ENCODE results near the gene IDH3B. TPM values are rescaled to one million over a fixed set of nuclear protein-coding genes. Genes with fewer than 3 reads are reported as not detected.
"Not testable (repeated sequence)": the region's sequence is repeated elsewhere in the genome, so short reads cannot be mapped to it uniquely, and the experiment has no call there.

IDH3B gene
- total RNA-seq, 1 experiment from 2014 or later, result 174 TPM

DNA sequence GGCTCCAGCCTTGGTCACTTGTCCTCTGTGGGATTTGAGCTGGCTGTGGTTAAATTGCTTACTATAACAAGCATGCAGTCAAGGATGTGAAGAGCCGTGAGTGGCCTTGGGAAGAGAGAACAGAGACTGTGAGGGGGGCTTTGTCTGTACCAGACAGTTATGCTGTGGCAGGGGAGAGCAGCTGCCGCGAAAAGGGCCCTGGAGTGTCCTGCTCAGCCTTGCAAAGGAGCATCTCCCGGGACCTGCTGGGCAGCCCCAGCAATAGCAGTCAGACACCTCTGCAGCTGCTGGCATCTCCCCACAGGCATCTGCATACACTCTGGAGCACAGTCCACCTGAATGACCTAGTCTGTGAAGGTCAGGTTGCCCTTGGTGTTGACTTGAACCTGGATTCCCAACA lies 34.9 kb upstream of the IDH3B start:
- DNase-seq, result peak; percentile 22
- Histone ChIP-seq H3K4me3 (ENCODE audit: insufficient read depth, low read depth, low read length) (no peak overlapping the region), H3K27me3 (ENCODE audit: control insufficient read depth, insufficient read depth, low read length) (peaks cover 83% of the 10 kb centered on the region), H3K36me3 (replicated peaks; ENCODE audit: control insufficient read depth, insufficient read depth, low read length) (no peaks in the 10 kb centered on the region)

DNA sequence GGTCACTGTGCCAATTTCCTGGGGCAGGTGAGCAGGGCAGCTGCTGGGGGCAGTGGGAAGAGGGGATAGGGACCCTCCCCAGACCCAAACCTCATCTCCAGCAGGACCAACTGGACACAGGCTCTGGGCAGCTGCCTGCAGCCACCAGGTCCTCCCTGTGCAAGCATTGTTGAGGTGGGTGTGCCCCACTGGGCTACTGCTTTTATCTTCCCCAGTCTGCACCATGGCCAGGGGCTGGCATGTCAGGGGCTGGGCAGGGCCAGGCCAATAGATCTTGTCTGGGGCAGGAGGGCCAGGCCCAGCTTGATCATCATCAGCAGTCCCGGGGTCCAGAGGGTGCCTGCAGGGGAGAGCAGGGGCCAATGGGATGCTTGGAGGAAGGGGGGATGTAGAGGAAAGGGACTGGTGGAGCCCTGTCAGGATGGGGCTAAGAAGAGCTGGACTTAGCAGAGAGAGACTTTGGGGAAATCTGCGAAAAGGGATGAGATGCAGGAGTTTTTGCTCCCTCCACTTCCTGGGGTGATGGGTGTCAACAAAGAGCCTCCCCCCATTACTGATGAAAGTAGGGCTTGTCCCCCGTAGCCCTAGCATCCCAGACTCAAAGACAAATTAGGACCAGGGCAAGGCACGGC lies 34.3 kb upstream of the IDH3B start:
- Histone ChIP-seq H3K27me3 (ENCODE audit: control insufficient read depth, insufficient read depth, low read length) (peaks cover 85% of the 10 kb centered on the region), H3K4me3 (ENCODE audit: insufficient read depth, low read depth, low read length) (no peak overlapping the region), H3K36me3 (replicated peaks; ENCODE audit: control insufficient read depth, insufficient read depth, low read length) (no peaks in the 10 kb centered on the region)
- peak; percentile 15 for DNase-seq

DNA sequence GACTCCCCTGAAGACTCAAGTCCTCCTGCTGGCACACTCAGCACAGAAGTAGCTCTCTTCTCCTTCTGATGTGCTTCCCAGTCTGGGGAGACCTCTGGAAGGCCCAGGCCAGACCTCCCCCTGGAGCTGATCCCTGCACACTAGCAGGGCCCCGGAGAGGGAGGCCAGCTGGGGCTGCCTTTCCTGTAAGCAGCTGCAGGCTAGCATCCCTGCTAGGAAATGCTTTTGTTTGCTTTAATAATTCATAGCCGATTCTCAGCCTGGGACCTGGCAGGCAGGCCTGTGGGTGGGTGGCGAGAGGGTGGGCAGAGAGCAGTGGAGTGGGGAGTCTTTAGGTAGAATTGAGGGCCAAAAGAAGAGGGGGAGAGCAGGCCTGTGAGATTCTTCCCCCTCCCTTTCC lies 33.8 kb upstream of the IDH3B start:
- H3K27me3 ChIP-seq (ENCODE audit: control insufficient read depth, insufficient read depth, low read length), result peaks cover 85% of the 10 kb centered on the region
- no peak overlapping the region for H3K4me3 ChIP-seq (ENCODE audit: insufficient read depth, low read depth, low read length)
- no peaks in the 10 kb centered on the region for H3K36me3 ChIP-seq (replicated peaks; ENCODE audit: control insufficient read depth, insufficient read depth, low read length)
- DNase-seq, result peak; percentile 30

DNA sequence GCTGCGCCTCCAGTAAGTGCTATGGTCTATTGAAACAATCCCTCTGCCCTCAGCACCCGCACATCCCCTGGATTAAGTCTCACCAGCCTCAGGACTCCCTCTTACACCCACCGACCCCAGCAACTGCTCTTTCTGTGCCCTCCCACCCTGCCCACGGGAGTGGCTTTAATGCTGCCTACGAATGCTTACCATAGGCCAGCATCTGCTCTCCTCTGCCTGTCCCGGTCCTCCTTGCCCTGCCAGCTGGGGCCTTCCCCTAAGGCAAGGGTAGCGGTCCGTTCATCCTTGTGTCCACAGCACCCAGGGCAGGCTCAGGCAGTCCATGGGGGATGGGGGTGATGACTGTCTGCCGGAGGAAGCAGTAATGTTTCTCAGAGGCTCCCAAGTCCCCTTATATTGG lies 32.6 kb upstream of the IDH3B start:
- Histone ChIP-seq H3K36me3 (replicated peaks; ENCODE audit: control insufficient read depth, insufficient read depth, low read length) (no peaks in the 10 kb centered on the region), H3K4me3 (ENCODE audit: insufficient read depth, low read depth, low read length) (no peak overlapping the region), H3K27me3 (ENCODE audit: control insufficient read depth, insufficient read depth, low read length) (peaks cover 86% of the 10 kb centered on the region)

DNA sequence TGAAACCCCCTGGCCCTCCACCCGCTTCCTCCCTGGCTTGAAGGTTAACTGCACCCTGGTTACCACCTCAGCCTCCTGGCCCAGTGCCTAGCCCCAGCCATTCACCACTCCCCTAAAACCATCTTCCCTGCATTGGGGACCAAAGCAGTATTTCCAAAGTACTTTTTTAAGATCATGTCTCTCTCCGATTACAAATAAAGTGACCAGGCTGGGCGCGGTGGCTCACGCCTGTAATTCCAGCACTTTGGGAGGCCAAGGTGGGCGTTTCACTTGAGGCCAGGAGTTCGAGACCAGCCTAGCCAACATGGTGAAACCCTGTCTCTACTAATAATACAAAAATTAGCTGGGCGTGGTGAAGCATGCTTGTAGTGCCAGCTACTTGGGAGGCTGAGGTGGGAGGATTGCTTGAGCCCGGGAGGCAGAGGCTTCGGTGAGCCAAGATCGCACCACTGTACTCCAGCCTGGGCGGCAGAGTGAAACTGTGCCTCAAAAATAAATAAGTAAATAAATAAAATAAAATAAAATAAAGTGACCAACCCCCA lies 32.0 kb upstream of the IDH3B start:
- not testable (repeated sequence) for H3K4me3 ChIP-seq (ENCODE audit: insufficient read depth, low read depth, low read length); H3K36me3 ChIP-seq (replicated peaks; ENCODE audit: control insufficient read depth, insufficient read depth, low read length); DNase-seq
- peaks cover 86% of the 10 kb centered on the region for H3K27me3 ChIP-seq (ENCODE audit: control insufficient read depth, insufficient read depth, low read length)

More for the DNA sequence above, 32.6 kb upstream of the IDH3B start:
- DNase-seq, result peak; percentile 12

DNA sequence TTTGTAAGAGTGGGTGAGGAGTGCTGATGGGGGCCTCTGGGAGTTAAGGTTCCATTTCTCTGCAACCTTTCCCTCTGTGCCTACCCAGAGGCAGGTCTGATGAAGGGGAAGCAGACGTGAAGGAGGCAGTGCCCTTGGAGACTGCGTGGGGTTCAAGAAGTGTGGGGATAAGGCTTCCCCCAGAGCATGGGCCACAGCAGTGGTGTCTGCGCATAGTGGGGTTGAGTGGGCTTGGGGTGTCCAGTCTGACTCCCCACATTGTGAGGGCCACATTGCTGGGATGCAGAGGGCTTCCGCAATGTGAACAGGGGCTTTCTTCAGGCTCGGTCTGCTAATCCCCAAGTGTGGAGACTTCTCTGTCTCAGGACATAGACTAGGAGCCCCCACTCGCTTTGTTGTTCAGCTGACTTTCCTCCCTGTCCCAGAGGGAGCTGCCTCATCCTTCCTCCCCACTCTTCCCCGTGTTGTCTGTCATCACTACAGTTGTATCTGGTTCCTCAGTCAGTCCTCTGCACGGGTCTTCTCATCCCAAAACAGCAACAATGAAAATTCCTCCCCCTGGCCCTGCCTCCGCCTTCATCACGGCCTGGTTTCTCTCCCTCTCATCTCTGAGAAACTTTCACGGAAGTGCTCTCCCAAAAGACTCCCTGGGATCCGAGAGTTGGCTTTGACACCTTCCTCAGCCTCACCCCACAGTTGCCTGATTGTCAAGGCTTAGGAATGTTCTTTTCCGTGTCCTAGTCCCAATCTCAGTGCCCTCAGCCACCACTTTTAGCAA lies 31.4 kb upstream of the IDH3B start:
- peak; percentile 35 for DNase-seq
- H3K27me3 ChIP-seq (ENCODE audit: control insufficient read depth, insufficient read depth, low read length), result peaks cover 87% of the 10 kb centered on the region
- no peak overlapping the region for H3K4me3 ChIP-seq (ENCODE audit: insufficient read depth, low read depth, low read length)

DNA sequence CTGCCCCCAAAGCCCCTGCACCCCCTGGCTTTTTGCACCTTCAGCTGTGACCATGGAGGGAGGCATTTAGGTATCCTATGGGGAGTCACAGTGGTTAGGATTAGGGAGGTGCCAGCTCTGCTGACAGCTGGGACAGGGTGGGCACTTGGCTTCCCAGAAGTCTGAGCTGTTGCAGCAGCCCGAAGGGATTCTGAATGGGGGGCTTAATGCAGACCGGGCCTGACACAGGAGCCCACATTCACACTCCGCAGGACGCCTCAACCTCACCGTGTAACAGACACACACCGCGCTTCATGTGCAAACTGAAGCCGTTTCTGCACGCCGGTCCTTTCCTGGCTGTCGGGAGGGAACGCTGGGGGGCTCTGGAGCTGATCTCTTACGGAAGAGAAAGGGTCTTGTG lies 30.5 kb upstream of the IDH3B start:
- Histone ChIP-seq H3K27me3 (ENCODE audit: control insufficient read depth, insufficient read depth, low read length) (peaks cover 87% of the 10 kb centered on the region), H3K4me3 (ENCODE audit: insufficient read depth, low read depth, low read length) (no peak overlapping the region), H3K36me3 (replicated peaks; ENCODE audit: control insufficient read depth, insufficient read depth, low read length) (no peaks in the 10 kb centered on the region)
- DNase-seq, result no peak

More for the DNA sequence above, 31.4 kb upstream of the IDH3B start:
- no peaks in the 10 kb centered on the region for H3K36me3 ChIP-seq (replicated peaks; ENCODE audit: control insufficient read depth, insufficient read depth, low read length)

DNA sequence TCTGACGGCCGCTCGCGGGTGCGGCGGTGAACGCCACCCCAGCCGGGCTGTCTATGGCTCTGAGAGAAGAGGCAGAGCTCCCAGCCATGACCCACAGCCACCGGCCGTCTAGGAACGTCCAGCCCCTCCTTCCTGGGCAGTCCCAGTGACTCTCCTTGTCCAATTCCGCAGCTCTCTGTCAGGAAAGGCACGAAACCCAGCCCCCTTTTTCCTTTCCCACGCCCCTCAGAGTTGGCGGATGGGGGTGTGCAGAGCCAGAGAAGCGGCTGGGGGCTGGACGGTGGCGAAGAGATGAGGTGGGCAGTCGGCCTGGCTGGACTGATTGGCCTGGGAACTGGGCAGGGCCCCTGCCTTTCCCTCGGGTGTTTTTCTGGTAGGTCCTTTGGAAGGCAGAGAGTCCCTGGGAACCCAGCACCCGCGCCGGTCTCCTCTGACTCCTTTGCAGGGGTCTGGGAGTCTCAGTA lies 30.0 kb upstream of the IDH3B start:
- peak overlapping the region; percentile 33; the same call in 1 of the 2 replicates for H3K4me3 ChIP-seq (ENCODE audit: insufficient read depth, low read depth, low read length)
- peak; percentile 88 for DNase-seq
- H3K27me3 ChIP-seq (ENCODE audit: control insufficient read depth, insufficient read depth, low read length), result peaks cover 88% of the 10 kb centered on the region
- H3K36me3 ChIP-seq (replicated peaks; ENCODE audit: control insufficient read depth, insufficient read depth, low read length), result no peaks in the 10 kb centered on the region

DNA sequence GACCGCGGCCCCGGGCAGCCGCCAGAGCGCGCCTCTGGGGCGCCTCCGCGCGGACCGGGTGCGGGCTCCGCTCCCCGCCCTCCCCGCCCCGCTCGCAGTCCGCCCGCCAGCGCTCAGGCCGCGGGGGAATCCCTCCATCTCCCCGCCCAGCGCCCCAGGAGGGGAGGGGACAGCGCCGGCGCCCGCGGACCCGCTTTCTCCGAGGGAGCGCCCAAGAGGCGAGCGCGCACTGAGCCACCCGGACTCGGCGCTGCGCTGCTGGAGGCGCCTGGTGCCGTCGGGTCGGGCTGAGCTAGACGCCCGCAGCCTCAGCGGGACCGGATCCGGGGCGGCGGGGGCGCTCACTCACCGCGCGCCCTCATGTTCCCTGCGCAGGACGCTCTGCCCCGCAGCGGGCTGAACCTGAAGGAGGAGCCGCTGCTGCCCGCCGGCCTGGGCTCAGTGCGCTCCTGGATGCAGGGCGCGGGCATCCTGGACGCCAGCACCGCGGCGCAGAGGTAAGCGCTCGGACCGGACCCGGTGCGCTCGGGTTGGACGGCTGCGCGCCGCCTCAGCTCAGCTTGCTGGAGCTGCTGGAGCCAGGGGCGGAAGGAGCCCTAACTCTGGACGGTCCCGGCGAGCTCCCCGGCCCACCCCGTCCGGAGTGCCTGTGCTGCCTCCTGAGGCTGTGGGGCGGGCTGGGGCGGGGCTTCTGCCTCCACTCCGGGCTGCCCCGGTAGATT lies 29.4 kb upstream of the IDH3B start:
- H3K27me3 ChIP-seq (ENCODE audit: control insufficient read depth, insufficient read depth, low read length), result peaks cover 88% of the 10 kb centered on the region
- DNase-seq, result peak; percentile 93
- H3K4me3 ChIP-seq (ENCODE audit: insufficient read depth, low read depth, low read length), result peak overlapping the region; percentile 33

DNA sequence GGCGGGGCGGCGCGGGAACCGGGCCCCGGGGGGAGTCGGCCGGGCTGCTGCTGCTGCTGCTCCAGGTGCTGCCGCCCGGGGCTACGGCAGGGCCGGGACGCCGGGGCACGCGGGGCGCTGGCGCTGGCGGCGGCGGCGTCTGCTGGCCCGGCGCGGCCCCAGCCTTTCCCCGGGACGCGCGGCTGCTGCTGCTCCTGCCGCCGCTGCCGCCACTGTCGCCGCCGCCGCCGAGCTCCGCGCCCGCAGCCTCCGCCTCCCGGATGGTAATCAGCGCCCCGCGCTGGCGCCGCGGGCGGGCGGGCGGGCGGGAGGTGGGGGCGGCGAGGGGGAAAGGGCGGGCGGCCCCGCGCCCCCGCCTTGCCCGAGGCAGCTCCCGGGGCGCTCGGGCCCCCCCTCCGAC lies 28.9 kb upstream of the IDH3B start:
- peak overlapping the region; percentile 33; the same call in 1 of the 2 replicates for H3K4me3 ChIP-seq (ENCODE audit: insufficient read depth, low read depth, low read length)
- no peak for DNase-seq
- H3K27me3 ChIP-seq (ENCODE audit: control insufficient read depth, insufficient read depth, low read length), result peaks cover 87% of the 10 kb centered on the region
- H3K36me3 ChIP-seq (replicated peaks; ENCODE audit: control insufficient read depth, insufficient read depth, low read length), result no peaks in the 10 kb centered on the region

More for the DNA sequence above, 29.4 kb upstream of the IDH3B start:
- H3K36me3 ChIP-seq (replicated peaks; ENCODE audit: control insufficient read depth, insufficient read depth, low read length), result no peaks in the 10 kb centered on the region

DNA sequence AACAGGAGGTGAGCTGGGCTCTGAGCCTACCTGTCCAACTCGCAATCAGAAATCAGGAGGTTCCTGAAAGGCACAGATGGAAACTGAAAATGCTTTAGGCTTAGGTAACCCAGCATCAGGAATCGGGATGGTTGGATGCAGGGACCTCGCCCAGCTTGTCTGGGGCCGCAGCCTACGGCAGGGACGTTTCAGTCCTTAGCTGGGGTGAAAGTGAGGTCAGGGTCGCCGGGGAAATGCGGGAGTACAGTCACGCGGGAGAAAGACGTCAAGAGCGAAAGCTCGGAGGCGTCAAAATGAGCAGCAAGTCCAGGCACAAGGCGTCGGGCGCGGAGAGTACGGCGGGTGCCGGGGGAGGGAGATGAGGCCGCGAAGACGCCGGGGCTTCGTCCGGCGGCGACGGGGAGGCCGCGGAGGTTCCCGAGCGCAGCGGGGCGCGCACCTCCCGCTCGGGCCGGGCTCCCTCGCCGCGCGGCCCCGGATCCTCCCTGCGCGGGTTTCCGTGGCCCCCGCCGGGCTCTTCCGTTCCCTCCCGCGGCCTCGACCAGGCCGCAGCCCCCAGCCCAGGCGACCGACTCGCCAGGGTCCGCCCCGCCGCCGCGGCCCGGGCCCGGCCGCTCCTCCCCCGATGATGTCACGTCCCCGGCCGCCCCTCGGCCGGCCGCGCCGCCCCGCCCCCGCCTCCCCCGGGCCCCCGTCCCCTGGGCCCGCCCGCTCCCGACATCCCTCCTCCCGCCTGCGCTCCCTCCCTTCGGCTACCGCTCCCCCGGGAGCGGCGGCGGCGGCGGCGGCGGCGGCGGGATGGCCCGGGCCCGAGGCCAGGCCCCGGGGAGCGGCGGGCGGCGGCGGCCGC lies 28.2 kb upstream of the IDH3B start, which contains the start of gene EBF4:
EBF4 (plus strand) TSS at position 745 of the 850 bp plus-strand sequence. CDS start 866 bp downstream, outside the sequence.
- Histone ChIP-seq H3K36me3 (replicated peaks; ENCODE audit: control insufficient read depth, insufficient read depth, low read length) (no peaks in the 10 kb centered on the region), H3K27me3 (ENCODE audit: control insufficient read depth, insufficient read depth, low read length) (peaks cover 86% of the 10 kb centered on the region), H3K4me3 (ENCODE audit: insufficient read depth, low read depth, low read length) (peak within 1 kb of the TSS; percentile 39)
- DNase-seq, result peak; percentile 99

DNA sequence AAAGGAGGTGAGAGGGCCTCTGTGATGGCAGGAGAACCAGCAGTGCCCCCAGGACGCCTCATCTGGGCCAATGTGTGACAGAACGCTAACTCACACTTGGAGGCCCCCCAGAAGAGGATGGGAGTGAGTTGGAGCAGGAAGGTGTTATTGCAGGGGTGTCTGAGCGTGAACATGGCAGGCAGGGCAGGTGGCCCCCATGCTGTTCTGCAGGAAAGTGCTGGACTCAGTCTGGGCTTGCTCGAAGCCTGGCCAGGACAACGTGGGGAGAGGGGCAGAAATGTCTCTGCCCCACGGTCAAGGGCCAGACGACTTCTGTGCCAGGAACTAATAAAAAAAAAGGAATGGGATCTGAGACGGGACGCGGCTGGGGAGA lies 27.6 kb upstream of the IDH3B start:
- Histone ChIP-seq H3K36me3 (replicated peaks; ENCODE audit: control insufficient read depth, insufficient read depth, low read length) (no peaks in the 10 kb centered on the region), H3K4me3 (ENCODE audit: insufficient read depth, low read depth, low read length) (no peak overlapping the region; the same call in 1 of the 2 replicates), H3K27me3 (ENCODE audit: control insufficient read depth, insufficient read depth, low read length) (peaks cover 81% of the 10 kb centered on the region)
- DNase-seq, result peak; percentile 35

DNA sequence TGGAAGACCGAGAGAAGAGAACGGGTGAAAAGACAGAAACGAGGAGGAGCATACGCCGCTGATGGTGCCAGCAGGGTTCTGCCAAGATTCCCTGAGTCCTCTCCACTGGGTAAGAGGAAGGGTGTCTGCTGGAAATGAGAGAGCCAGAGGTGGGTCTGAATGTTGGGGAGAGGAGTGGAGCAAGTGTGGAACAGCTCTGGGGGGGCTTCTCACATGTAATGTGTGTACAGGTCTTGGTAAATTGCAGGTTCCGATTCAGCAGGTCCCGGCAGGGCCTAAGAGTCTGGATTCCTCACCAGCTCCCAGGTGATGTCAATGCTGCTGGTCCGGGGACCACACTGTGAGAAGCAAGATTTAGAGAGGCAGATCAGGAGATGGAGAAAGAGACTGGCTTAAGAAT lies 27.1 kb upstream of the IDH3B start:
- Histone ChIP-seq H3K36me3 (replicated peaks; ENCODE audit: control insufficient read depth, insufficient read depth, low read length) (no peaks in the 10 kb centered on the region), H3K4me3 (ENCODE audit: insufficient read depth, low read depth, low read length) (no peak overlapping the region), H3K27me3 (ENCODE audit: control insufficient read depth, insufficient read depth, low read length) (peaks cover 76% of the 10 kb centered on the region)
- no peak for DNase-seq

DNA sequence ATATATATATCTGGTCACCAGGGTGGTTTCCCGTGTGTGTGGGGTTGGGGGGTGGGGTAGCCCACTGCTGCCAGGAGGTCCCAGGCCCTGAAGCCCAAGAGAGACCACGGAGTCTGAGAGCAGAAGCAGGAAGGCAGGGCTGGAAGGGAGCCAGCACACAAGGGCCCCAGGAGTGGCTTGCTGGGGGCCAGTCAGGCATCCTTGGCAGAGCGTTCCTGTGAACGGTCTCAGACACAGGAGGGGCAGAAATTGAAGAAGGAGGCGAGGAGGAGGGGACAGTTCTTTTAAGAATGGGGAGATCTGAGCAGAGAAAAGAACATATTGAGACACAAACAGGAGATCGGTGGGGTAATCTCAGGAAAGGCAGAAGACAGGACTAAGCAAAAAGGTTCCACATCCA lies 26.7 kb upstream of the IDH3B start:
- DNase-seq, result no peak
- Histone ChIP-seq H3K4me3 (ENCODE audit: insufficient read depth, low read depth, low read length) (no peak overlapping the region), H3K36me3 (replicated peaks; ENCODE audit: control insufficient read depth, insufficient read depth, low read length) (no peaks in the 10 kb centered on the region), H3K27me3 (ENCODE audit: control insufficient read depth, insufficient read depth, low read length) (peaks cover 73% of the 10 kb centered on the region)

Measured in H7 (cell line).